NCI-H526 (cell line): Measurements from ENCODE around the gene CAPN5.
A peak's percentile ranks its signal among the peaks of the same experiment; 100 is the strongest.

Source experiments
- DNase-seq, 2 experiments: peaks; one replicate each; lab custom pipeline; 2025; lab: John Stamatoyannopoulos, UW

CAPN5 gene

GRCh38 chr11:77064648-77065217 lies 2.0 kb upstream of the CAPN5 start:
- no peak for DNase-seq

DNA sequence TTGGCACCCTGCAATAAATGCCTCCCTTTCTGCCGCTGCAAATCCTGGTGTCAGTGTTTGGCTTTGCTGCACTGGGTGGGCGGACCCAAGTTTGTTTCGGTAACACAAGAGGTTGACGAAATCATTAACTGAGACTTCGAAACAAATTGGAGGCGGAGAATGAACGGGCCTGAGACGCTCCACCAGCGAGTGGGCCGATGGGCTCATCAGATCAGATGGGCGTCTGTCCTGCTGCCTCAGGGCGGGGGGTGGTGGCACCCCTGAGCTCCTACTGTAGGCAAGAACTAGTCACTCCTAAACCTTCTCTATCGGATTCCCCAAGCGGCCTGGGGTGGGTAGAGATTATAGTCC lies 918 bp upstream of the CAPN5 start:
- DNase-seq: no peak

DNA sequence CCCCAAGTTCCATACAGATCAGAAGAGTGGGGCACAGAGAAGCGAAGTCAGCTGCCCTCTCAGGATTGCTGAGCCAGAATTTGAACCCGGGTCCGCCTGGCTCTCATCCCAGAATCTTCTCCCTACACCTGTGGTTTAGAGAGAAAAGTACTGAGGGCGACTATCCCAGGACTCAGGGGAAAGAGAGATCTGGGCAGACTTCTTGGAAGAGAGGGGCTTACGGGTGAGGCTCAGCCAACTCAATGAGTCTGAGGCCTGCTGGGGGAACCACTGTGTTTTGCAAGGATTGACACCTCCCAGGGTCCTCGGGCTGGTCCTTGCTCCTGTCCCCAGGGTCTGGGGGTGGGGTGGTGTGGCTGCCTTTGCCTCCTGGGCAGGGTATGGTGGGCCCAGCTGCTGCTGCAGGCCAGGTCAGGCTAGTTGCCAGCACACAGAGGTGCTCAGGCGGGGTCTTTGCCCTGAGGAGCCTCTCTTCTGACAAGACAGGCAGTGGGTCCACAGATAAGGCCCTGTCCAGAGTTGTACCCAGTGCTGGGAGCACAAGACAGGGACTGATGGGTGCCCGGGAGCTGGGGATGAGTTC lies 1.2 kb downstream of the CAPN5 start:
- DNase-seq: no peak

GRCh38 chr11:77068457-77069335 lies 1.9 kb downstream of the CAPN5 start:
- DNase-seq: no peak

DNA sequence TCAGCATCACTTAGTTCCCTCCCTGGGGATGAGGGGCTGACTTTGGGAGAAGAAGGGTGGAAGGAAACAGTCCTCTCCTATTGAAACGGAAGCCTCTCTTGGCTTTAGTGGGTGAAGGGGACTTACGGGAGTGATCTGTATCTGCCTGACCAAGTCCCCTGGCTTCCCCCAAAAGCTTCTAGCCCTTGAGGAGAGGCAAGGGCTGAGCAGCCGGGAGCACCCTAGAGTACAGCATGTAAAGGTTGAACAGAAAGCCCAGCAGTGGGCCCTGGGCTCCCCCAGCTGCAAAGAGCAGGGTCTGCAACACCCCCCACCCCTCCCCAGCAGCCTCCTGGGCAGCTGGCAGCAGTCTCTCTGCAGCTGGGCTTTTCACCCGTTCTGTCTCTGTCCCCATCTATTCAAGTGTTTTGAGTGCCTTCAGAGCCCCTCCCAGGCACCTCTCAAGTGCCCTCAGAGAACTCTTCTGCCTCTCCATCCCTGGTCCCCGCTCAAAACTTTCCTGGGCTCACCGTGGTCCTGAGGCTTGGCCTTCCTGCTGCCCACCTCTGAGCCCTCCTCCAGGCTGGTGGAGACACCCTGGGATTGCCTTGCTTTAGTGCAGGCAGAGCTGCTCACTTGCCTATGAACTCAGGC lies 2.7 kb downstream of the CAPN5 start:
- DNase-seq: no peak

DNA sequence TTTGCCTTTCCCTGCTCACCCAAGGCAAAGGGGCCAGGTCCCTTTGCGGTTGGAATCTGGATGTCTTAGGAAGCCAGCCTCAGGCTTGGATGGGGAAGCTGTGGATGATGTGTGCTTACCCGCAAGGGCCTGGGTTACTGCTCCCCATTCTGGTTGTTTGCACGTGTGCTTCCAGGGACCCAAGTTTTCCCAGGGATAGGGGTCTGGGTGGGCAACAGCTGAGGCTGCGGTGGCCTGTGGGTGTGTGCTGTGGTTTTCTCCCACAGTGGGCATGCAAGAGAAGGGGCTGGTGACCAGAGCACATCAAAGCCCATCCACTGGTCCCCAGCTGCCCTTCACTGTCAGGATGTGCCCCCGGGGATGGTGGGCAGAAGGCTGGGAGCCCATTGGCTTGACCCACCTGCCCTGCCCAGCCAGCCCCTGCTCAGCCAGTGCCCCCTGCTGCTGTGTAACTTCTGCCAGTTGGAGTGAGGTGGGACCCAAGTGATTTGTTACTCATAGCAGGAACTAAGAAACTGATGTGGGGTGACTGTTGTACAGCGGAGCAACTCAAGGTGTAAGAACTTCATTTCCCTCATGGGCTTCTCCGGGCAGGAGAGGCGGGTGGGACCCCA lies 3.3 kb downstream of the CAPN5 start:
- DNase-seq: no peak

- no peak for DNase-seq
These were observed 4.3 kb downstream of the CAPN5 start for GRCh38 chr11:77071077-77071476.

- no peak for DNase-seq
These were observed 5.2 kb downstream of the CAPN5 start for GRCh38 chr11:77071671-77072605.

GRCh38 chr11:77072851-77073327 lies 6.1 kb downstream of the CAPN5 start:
- no peak for DNase-seq

- peak in 1 of 2 experiments; percentile 32 for DNase-seq
These were observed 6.7 kb downstream of the CAPN5 start for GRCh38 chr11:77073328-77074001.

- peak in 1 of 2 experiments; percentile 47 for DNase-seq
These were observed 7.4 kb downstream of the CAPN5 start for GRCh38 chr11:77074205-77074604.

DNA sequence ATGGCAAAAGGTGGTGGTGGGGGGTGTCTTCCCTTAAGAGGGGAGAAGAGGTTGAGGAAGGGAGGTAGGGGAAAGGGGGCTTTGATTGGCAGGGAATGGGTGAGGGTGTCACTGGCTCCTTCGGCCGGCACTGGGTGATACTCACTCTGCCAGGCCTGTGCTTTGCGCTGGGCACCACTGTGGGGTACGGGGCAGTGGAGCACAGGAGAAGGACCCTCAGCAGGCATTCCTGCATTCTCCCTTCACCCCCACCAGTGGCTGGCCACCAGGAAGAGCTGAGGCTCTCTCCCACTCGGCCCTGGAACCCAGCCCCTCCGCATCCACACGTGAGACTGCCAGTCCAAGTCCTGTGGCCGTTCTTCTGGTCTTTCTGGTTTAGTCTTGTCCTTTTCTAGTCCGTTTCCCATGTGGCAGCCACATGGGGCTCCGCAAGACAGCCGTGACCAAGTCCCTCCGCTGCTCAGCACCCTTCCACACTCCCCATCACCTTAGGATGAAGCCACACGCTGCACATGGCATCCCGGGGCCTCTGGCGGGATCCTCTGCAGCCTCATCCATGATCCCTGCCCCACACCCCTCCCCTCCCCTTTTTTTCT lies 8.0 kb downstream of the CAPN5 start:
- DNase-seq: no peak

DNA sequence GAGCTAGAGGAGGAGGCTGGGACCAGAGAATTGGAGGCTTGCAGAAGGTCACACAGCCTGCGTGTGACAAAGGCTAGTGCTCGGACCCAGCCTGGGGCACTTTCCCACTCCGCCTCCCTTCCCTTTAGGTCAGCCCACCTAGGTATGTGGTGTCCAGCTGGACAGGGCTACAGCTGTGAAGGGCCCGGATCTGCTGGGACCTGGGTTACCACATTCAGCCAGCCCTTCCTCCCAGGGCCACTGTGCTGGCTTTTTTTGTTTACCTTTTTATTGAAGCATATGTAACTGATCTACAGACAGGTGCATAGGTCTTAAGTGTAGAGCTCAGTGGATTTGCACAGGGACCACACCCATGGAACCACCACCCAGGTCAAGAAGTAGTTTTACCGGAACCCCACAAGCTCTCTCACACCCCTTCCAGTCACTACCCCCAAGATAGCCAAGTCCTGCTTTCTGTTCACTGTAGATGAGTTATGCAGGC lies 8.7 kb downstream of the CAPN5 start:
- peak; percentile 31 to 67 for DNase-seq

- DNase-seq: no peak
These were observed 12.9 kb downstream of the CAPN5 start for GRCh38 chr11:77079666-77080065.

DNA sequence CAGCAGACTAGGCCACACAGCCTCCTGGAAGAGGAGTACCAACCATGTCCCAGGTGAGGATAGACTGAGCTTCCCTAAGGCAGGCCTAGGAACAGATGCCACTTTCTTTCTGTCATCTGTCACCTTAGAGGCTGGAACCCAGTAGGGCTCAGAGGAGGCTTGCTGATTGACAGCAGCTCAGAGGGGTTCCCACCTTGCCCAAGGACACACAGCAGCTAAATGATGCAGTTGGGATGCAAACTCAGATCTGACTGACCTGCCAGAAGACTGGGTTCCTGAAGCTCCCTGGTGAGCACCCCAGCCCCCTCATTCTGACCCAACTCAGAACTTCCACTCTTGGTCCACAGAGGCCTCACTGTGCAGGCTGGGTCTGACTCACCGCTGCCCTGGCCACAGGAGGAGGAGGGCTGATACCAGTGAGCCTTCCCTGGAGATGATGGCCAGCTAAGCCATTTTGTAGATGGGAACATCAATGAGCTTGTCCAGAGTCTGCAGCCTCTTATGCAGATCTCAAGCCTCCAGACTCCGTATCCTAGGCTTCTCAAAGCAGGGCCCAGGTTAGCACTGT lies 14.0 kb downstream of the CAPN5 start:
- DNase-seq: no peak

DNA sequence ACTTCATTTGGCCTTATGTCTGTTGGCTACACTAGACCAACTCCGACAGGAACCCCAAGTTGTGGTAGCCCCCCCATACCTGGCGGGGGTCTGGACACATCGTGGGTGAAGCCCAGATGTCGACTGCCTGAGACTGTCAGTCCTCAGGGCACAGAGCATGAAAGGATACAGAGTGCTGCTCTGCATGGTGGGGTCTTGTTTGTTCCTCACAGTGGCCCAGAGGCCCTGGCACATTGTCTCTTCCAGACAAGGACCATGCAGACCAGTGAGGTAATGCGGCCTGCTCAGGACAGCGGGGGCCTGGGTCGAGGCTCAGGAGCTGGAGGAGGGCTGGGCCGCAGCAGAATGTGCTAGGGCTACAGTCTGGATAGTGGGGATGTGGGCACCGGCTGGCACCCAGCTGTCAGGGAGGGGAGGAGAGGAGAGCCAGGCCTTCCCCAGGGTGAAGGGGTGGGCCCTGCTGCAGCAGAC lies 14.6 kb downstream of the CAPN5 start:
- no peak for DNase-seq

GRCh38 chr11:77081976-77082836 lies 15.4 kb downstream of the CAPN5 start:
- no peak for DNase-seq

DNA sequence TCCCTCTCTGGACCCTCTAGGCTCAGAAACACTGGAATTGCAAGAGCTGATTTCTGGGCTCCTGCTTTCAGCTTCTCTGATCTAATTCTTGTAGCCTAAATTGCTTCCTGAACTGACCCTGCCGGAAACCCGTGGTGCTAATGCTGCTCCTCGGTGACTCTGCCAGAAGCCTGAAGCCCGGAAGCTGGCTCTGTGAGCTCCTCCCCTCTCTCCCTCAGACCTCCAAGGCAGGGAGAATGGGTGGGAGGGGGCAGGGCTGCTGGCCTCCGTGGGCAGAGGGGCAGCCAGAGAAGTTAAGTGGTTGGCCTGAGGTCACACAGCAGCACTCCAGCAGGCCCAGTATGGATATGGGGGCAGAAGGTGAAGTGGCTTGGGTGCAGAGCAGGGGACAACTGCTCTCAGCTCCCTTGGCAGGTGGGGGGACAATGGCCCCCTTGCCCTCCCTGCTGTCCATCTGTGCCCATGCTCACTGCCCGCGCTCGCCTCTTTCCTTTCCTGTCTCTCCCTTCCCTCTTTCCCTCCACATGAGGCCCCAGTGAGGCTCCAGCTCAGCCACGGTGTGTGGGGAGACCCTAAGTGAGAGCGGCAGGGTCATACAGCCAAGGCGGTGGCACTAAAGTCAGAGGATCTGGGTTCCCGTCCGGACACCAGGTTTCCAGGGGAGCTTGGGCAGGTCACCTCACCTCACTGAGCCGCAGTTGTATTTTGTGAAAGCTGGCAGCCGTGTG lies 16.2 kb downstream of the CAPN5 start:
- no peak for DNase-seq
